SK-N-DZ (cell line): ENCODE results near the gene NAALADL1.
"Not testable (repeated sequence)": the region's sequence is repeated elsewhere in the genome, so short reads cannot be mapped to it uniquely, and the experiment has no call there.

Experiments used
- DNase-seq: peaks from one replicate; pipeline ENCODE4 v3.0.0-alpha.2; 2015; ENCODE audit warnings: low spot score
- small RNA-seq, 2 experiments: library from RNA; depleted of rRNA; stranded (forward); fragments of <200 nt; gene quantifications; one replicate each; pipeline ENCODE3, GENCODE V24; 2014

The NAALADL1 gene

DNA sequence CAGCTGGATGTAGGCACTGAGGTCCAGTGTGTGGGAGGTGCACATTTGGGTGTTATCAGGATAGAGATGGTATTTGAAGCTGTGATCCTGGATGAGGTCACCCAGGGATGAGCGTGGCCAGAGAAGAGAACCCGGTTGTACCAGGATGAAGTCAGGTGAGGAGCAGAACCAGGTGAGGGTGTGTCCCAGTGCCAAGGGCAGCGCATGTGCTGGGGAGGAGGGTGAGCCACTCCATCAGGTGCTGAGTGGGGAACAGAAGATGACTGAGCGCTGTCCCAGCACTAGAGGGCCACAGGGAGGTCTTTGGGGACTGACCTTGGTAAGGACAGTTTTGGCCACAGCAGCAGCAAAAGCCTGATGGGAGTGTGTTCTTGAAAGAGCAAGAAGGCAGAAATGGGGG, 41.6 kb downstream of the NAALADL1 start:
- DNase-seq = no peak

GRCh38 chr11:65014726-65015227, 43.6 kb downstream of the NAALADL1 start:
- DNase-seq = peak; percentile 49

GRCh38 chr11:65013888-65014725, 44.2 kb downstream of the NAALADL1 start, which contains the start of gene ARL2:
Gene ARL2, plus strand, starts transcription at chr11:65014160. Its CDS starts 48 bp downstream, at chr11:65014208.
- peak; percentile 96 for DNase-seq

GRCh38 chr11:65013130-65013887, 45.0 kb downstream of the NAALADL1 start:
- DNase-seq = peak; percentile 88

GRCh38 chr11:65008873-65009272, 49.5 kb downstream of the NAALADL1 start:
- no peak for DNase-seq

GRCh38 chr11:65008016-65008415, 50.3 kb downstream of the NAALADL1 start:
- no peak for DNase-seq

GRCh38 chr11:65003968-65004367, 54.4 kb downstream of the NAALADL1 start:
- DNase-seq = not testable (repeated sequence)

GRCh38 chr11:65003282-65003681, 55.1 kb downstream of the NAALADL1 start:
- DNase-seq = no peak

DNA sequence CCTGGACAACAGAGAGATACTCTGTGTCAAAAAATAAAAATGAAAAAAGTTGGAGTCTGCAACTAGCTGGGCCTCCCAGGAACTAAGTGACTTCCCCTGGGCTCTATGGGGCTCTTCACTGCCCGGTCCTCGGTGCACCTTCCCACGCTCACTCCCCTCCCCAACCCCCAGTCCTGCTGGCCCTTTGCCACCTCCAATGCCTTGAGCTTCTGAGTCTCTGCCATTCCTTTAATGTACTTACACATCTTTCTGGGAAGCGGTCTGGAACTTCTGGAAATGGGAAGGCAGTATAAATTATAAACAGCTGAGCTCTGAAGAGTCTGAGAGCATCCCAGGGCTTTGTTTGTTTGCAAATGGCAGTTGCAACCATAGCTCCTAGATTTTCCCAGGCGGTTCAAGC, 55.6 kb downstream of the NAALADL1 start:
- DNase-seq = no peak

DNA sequence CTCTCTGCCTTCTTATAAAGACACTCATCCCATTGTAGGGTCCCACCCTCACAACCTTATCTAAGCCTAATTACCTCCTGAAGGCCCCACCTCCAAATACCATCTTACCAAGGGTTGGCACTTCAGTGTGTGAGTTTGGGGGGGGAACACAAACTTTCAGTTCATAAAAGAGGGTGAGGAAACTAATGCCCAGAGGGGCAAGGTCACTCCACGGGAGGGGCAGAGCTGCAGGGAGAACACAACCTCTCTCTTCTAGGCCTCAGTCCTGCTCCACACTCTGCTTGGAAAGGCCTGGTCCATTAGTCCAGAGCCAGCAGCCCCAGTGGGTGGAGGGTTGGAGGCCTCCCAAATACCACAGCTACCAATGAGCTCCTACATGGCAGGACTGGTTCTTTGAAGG, 58.9 kb downstream of the NAALADL1 start:
- DNase-seq = no peak

DNA sequence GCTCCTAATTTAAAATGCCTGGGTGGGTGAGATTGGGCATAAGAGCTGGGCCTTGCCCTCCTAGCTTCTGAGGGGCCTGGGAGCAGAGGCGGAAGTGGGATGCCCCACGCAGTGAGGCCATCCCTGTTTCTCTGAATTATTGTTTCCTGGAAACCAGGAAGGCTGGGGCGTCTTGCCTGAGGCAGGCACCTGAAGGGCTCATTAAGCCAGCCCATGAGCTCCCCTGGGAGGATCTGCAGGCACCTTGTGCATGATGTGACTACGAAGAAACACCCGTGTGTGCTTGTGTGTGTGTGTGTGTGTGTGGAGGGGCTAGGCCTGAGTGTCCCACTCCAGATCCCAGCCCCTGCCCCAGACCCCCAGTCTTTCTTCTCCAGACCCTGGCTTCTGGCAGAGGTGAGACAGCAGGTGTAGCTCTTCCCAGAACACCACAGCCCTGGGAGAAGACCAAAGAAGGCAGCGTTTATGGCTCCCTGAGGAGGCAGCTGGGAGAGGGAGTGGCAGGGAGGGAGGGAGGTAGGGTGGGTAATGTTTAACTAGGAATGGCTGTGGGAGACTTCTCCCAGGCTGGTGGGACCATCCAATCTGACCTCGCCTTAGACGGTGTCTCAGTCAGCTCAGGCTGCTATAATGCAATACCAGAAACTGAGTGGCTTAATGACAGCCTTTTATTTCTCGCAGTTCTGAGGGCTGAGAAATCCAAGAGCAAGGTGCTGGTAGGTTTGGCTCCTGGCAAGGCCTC, 59.5 kb downstream of the NAALADL1 start:
- no peak for DNase-seq

DNA sequence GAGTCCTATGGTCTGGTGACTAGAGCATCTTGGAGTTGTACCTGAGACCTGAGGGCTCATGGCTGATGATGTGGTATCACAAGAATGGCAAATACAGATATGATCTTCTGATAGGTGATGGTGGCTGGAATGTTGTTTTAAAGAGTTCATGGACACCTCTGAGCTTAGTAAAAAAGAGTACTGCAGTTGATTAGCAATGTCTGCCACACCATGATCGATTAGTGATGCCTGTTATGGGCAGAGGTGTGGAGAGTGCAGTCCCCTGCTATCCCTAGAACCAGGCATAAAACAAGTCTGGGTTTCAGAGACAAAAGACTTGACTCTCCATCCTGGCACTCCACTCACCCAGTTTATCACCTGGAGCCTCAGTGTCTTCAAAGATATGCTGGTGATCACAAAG, 60.2 kb downstream of the NAALADL1 start:
- DNase-seq = no peak

GRCh38 chr11:64996710-64997380, 61.5 kb downstream of the NAALADL1 start, which contains the start of gene BATF2:
Gene BATF2, minus strand, starts transcription at chr11:64996971. Its CDS starts 57 bp downstream, at chr11:64996914.
- peak; percentile 79 for DNase-seq

- DNase-seq = no peak
Measured at GRCh38 chr11:64996327-64996709, 62.0 kb downstream of the NAALADL1 start.

Small RNA genes within 50 kb of the gene (small RNA-seq; reads per million reads assigned to genes)
- 0 reads per million in 2 experiments for gene MIR6879
- gene SNX15 = 0 to 0.03 reads per million in 2 experiments
